Psoas muscle (tissue), 8 donors: ENCODE data around the gene TPD52L1. TPM values are rescaled to one million over a fixed set of nuclear protein-coding genes. Genes with fewer than 3 reads are reported as not detected.
A peak's percentile ranks its signal among the peaks of the same experiment; 100 is the strongest.

Source experiments
- ATAC-seq, 4 donors: fragments of 200-7000 bp; cut with Tn5 transposase; one replicate each; pipeline ENCODE4 v1.9.1; 2020; ENCODE audit warnings: moderate library complexity in 3 of 4, mild to moderate bottlenecking in 2 of 4
- DNase-seq, 2 donors: peaks; one replicate each; pipeline ENCODE4 v3.0.0-alpha.2; 2020
- H3K27ac ChIP-seq: fragments of 200-600 bp; one replicate; pipeline ENCODE4 v1.8.0; 2022
- H3K27me3 ChIP-seq, 3 donors: fragments of 200-600 bp in 1 of 3; one replicate each; pipeline versions ENCODE4 v1.6.1 to v1.8.0; 2013 to 2022; ENCODE audit warnings: low read length in 2 of 3, mild to moderate bottlenecking in 2 of 3, moderate library complexity in 1 of 3; ENCODE audit not compliant: insufficient read depth in 3 of 3
- H3K36me3 ChIP-seq, 2 donors: fragments of 200-600 bp in 1 of 2; one replicate each; pipeline versions ENCODE4 v1.6.1 to v1.8.0; 2013 to 2022; ENCODE audit warnings: low read depth in 1 of 2, mild to moderate bottlenecking in 1 of 2, moderate library complexity in 1 of 2; ENCODE audit not compliant: insufficient read depth in 1 of 2
- H3K4me1 ChIP-seq: fragments of 200-600 bp; one replicate; pipeline ENCODE4 v1.8.0; 2022
- H3K4me3 ChIP-seq: fragments of 200-600 bp; one replicate; pipeline ENCODE4 v1.8.0; 2022; ENCODE audit warnings: mild to moderate bottlenecking
- H3K9me3 ChIP-seq: fragments of 200-600 bp; one replicate; pipeline ENCODE4 v1.8.0; 2022
- WGBS, 3 donors: extraction: QIAGEN DNeasy Blood & Tissue Kit; methylation state at CpG; one replicate each; pipeline versions ENCODE4 v1.1.6 to v1.1.7; 2013; 5-methylcytosine and 5-hydroxymethylcytosine counted together
- intact Hi-C, 2 donors: fragments of 100-400 bp; cut with DNase I; formaldehyde crosslinking; loops; one replicate each; pipeline versions ENCODE4 v1.11.0 to v1.14.2; 2022
- polyA plus RNA-seq, 3 donors: library from polyadenylated mRNA; stranded (reverse); fragments of 200-250 nt; gene quantifications; one replicate each; pipeline ENCODE4 v1.2.3, GENCODE V29; 2013
- total RNA-seq, 4 donors: library from RNA; stranded (reverse); fragmentation: NEBNext Ultra II Directional in 2 of 4; extraction: Animal tissue kit (Norgen Biotek cat#: 25700) in 2 of 4; gene quantifications; one replicate each; pipeline versions ENCODE4 v1.2.1 to v1.2.4, GENCODE V29; 2021 to 2023
- TF ChIP-seq, protein P1 (sequence below): fragments of 200-600 bp; IDR thresholded peaks from one replicate; pipeline ENCODE4 v1.8.0; 2022; ENCODE audit warnings: antibody characterized with exemption
- donor health status: healthy with polysubstance abuse.
- donor health status: DM: no; HTN: no; CAD: no; lungs with moderate emphysema.
- donor health status: Bipolar disorder and iron deficiency.
- donor health status: healthy.
- donor health status: DM: yes; HTN: yes; CAD: no.
- donor health status: DM: no; HTN: no; CAD: no.
- donor health status: DM: no; HTN: no; CAD: no.
- donor health status: DM: yes; HTN: yes; CAD: no.

The TPD52L1 gene
- total and polyA plus RNA-seq, 7 donors = 51.8 to 150 (median 106) TPM

GRCh38 chr6:125293587-125293986, 140.0 kb downstream of the TPD52L1 start:
- no peak overlapping the region for H3K27ac ChIP-seq
- H3K9me3 ChIP-seq = no peaks in the 10 kb centered on the region
- 88 to 91% (median 88%) methylated on average over 3 of the region's 3 CpGs for WGBS, 3 donors
- H3K27me3 ChIP-seq = no peaks in the 10 kb centered on the region
- intact Hi-C loops = no loop called here
- no peak overlapping the region for H3K4me3 ChIP-seq
- peaks cover 26% of the 10 kb centered on the region for H3K4me1 ChIP-seq
- TF ChIP-seq, protein P1, sequence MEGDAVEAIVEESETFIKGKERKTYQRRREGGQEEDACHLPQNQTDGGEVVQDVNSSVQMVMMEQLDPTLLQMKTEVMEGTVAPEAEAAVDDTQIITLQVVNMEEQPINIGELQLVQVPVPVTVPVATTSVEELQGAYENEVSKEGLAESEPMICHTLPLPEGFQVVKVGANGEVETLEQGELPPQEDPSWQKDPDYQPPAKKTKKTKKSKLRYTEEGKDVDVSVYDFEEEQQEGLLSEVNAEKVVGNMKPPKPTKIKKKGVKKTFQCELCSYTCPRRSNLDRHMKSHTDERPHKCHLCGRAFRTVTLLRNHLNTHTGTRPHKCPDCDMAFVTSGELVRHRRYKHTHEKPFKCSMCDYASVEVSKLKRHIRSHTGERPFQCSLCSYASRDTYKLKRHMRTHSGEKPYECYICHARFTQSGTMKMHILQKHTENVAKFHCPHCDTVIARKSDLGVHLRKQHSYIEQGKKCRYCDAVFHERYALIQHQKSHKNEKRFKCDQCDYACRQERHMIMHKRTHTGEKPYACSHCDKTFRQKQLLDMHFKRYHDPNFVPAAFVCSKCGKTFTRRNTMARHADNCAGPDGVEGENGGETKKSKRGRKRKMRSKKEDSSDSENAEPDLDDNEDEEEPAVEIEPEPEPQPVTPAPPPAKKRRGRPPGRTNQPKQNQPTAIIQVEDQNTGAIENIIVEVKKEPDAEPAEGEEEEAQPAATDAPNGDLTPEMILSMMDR = no peak
- ATAC-seq = no peak
- H3K36me3 ChIP-seq = peaks cover 0 to 76% of the 10 kb centered on the region in 2 donors
- DNase-seq = no peak

GRCh38 chr6:125294036-125294435, 140.5 kb downstream of the TPD52L1 start:
- H3K27ac ChIP-seq = no peak overlapping the region

DNA sequence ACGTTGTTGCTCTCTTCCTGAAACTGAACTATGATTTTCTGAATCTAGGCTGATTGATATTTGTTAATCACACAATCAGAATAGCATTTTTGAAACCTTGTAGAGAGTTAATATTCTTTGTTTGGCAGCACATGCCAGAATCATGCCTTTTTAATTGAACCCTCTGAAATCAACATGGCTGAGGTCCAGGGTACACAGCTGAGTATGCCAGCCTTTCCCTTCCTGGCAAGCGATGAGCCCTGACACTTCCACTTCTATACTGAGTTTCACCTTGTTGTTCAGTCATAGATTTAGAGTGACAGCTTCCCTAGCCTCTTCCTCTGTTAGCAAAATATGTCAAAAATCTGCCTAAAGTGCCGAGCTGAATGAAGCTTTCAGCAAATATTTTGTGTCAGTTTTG, 141.4 kb downstream of the TPD52L1 start:
- no peaks in the 10 kb centered on the region for H3K27me3 ChIP-seq
- peaks cover 9 to 88% of the 10 kb centered on the region in 2 donors for H3K36me3 ChIP-seq
- no peaks in the 10 kb centered on the region for H3K9me3 ChIP-seq
- no peak for DNase-seq
- intact Hi-C loops = no loop called here
- TF ChIP-seq, protein P1 = no peak
- 38 to 44% (median 42%) methylated on average over 3 of the region's 3 CpGs for WGBS, 3 donors
- no peak overlapping the region for H3K4me3 ChIP-seq
- H3K27ac ChIP-seq = peak overlapping the region; percentile 62
- H3K4me1 ChIP-seq = peaks cover 33% of the 10 kb centered on the region
- ATAC-seq = peak; percentile 73 to 92 (median 84)

More at GRCh38 chr6:125294036-125294435, 140.5 kb downstream of the TPD52L1 start:
- Histone ChIP-seq H3K4me1 (peaks cover 26% of the 10 kb centered on the region), H3K9me3 (no peaks in the 10 kb centered on the region), H3K4me3 (no peak overlapping the region), H3K27me3 (no peaks in the 10 kb centered on the region), H3K36me3 (peaks cover under 1 to 80% of the 10 kb centered on the region in 2 donors)
- intact Hi-C loops = no loop called here
- TF ChIP-seq, protein P1 = no peak
- no peak for ATAC-seq
- no peak for DNase-seq
- 90 to 98% (median 93%) methylated on average over 1 of the region's 1 CpG for WGBS, 3 donors

- WGBS, 3 donors = 63 to 100% (median 78%) methylated on average over 1 of the region's 1 CpG
- Histone ChIP-seq H3K27ac (no peak overlapping the region), H3K27me3 (no peaks in the 10 kb centered on the region), H3K9me3 (no peaks in the 10 kb centered on the region), H3K4me3 (no peak overlapping the region), H3K4me1 (peaks cover 44% of the 10 kb centered on the region), H3K36me3 (peaks cover 9 to 78% of the 10 kb centered on the region in 2 donors)
- DNase-seq (no peak), ATAC-seq (no peak)
- intact Hi-C loops = no loop called here
- TF ChIP-seq, protein P1 = no peak
Observed at GRCh38 chr6:125296471-125296870, 142.9 kb downstream of the TPD52L1 start.

- Histone ChIP-seq H3K27ac (no peak overlapping the region), H3K9me3 (no peaks in the 10 kb centered on the region), H3K4me1 (peaks cover 40% of the 10 kb centered on the region), H3K4me3 (no peak overlapping the region), H3K36me3 (peaks cover 9 to 52% of the 10 kb centered on the region in 2 donors), H3K27me3 (no peaks in the 10 kb centered on the region)
- intact Hi-C loops = no loop called here
- no peak for DNase-seq
- WGBS, 3 donors = 94 to 97% (median 94%) methylated on average over 3 of the region's 3 CpGs
- TF ChIP-seq, protein P1 = no peak
- ATAC-seq = no peak
Observed at GRCh38 chr6:125299257-125299656, 145.7 kb downstream of the TPD52L1 start.
